Gastroesophageal sphincter (tissue), 4 donors: ENCODE results near the gene RAB6A. TPM values are rescaled to one million over a fixed set of nuclear protein-coding genes. Genes with fewer than 3 reads are reported as not detected.

ENCODE experiments used
- ATAC-seq: fragments of 150-250 bp; one replicate; pipeline ENCODE4 v1.9.1; 2016; ENCODE audit warnings: mild to moderate bottlenecking, moderate library complexity
- H3K27ac ChIP-seq, 4 donors: fragments of 200-600 bp; sonication (generic) in 3 of 4; 1 replicate in 3 of 4; 2 replicates in 1 of 4; pipeline ENCODE4 v1.5.1; 2016 to 2019
- H3K27me3 ChIP-seq: fragments of 200-600 bp; sonication (generic); one replicate; pipeline ENCODE4 v1.5.1; 2019
- H3K36me3 ChIP-seq, 2 donors: fragments of 200-600 bp; sonication (generic); one replicate each; pipeline ENCODE4 v1.5.1; 2019; ENCODE audit warnings: control low read depth in 1 of 2
- H3K4me1 ChIP-seq, 3 donors: fragments of 200-600 bp; sonication (generic); 1 replicate in 2 of 3; 2 replicates in 1 of 3; pipeline ENCODE4 v1.5.1; 2016 to 2019; ENCODE audit warnings: control low read depth in 2 of 3
- H3K4me3 ChIP-seq, 2 donors: fragments of 200-600 bp; sonication (generic); one replicate each; pipeline ENCODE4 v1.5.1; 2019; ENCODE audit warnings: mild to moderate bottlenecking in 1 of 2, moderate library complexity in 1 of 2
- H3K9me3 ChIP-seq, 3 donors: fragments of 200-600 bp; sonication (generic); one replicate each; pipeline ENCODE4 v1.5.1; 2017 to 2019; ENCODE audit warnings: control low read depth in 2 of 3
- CTCF ChIP-seq, 4 experiments: fragments of 200-600 bp in 2 of 4; fragments of 450-650 bp in 2 of 4; sonication (generic) in 1 of 4; IDR thresholded peaks; one replicate each; pipeline ENCODE4 v1.5.1; 2017 to 2019; ENCODE audit warnings: antibody characterized with exemption in 4 of 4, mild to moderate bottlenecking in 2 of 4, moderate library complexity in 2 of 4
- EP300 ChIP-seq: sonication (generic); formaldehyde crosslinking; IDR thresholded peaks from one replicate; pipeline ENCODE4 v1.6.1; 2017; ENCODE audit warnings: antibody characterized with exemption, mild to moderate bottlenecking
- POLR2A ChIP-seq, 2 donors: fragments of 450-650 bp; IDR thresholded peaks; one replicate each; pipeline ENCODE4 v1.6.1; 2017; ENCODE audit warnings: antibody characterized with exemption in 2 of 2, mild to moderate bottlenecking in 2 of 2, moderate library complexity in 1 of 2
- POLR2AphosphoS5 ChIP-seq: sonication (generic); formaldehyde crosslinking; IDR thresholded peaks from one replicate; pipeline ENCODE4 v1.6.1; 2017; ENCODE audit warnings: antibody characterized with exemption
- WGBS, 2 donors: methylation state at CpG; one replicate each; pipeline ENCODE4 v1.1.5; 2018; ENCODE audit warnings: low coverage in 1 of 2; 5-methylcytosine and 5-hydroxymethylcytosine counted together
- total RNA-seq, 4 donors: library from RNA; depleted of rRNA; stranded (reverse); fragments of >200 nt; gene quantifications; one replicate each; pipeline ENCODE4 v1.1.0, GENCODE V29; 2016

RAB6A gene
- total RNA-seq, 4 donors from 2014 or later: 134 to 168 (median 149) TPM

GRCh38 chr11:73645121-73645969 lies 115.5 kb downstream of the RAB6A start:
- no peak for ATAC-seq
- no peaks in the 10 kb centered on the region for H3K9me3 ChIP-seq
- H3K4me1 ChIP-seq: peaks cover 0 to 21% (median 0%) of the 10 kb centered on the region in 3 donors
- TF ChIP-seq POLR2AphosphoS5 (no peak), POLR2A (IDR thresholded peaks at IDR 0.05) (no peak), EP300 (no peak)
- WGBS, 2 donors: 51 to 78% methylated on average over 6 to 16 of the region's 16 CpGs
- no peaks in the 10 kb centered on the region for H3K36me3 ChIP-seq
- H3K27me3 ChIP-seq: peaks cover 18% of the 10 kb centered on the region
- no peak overlapping the region for H3K27ac ChIP-seq
- no peak overlapping the region for H3K4me3 ChIP-seq

GRCh38 chr11:73641668-73642067 lies 119.2 kb downstream of the RAB6A start:
- ATAC-seq: no peak
- TF ChIP-seq CTCF (IDR thresholded peaks at IDR 0.05): no peak
- no peak for TF ChIP-seq POLR2AphosphoS5
- no peak for TF ChIP-seq EP300
- TF ChIP-seq POLR2A (IDR thresholded peaks at IDR 0.05): no peak

GRCh38 chr11:73640592-73640991 lies 120.3 kb downstream of the RAB6A start:
- Histone ChIP-seq H3K4me3 (no peak overlapping the region), H3K27ac (no peak overlapping the region), H3K4me1 (peaks cover 0 to 4% (median 0%) of the 10 kb centered on the region in 3 donors), H3K36me3 (no peaks in the 10 kb centered on the region), H3K9me3 (no peaks in the 10 kb centered on the region), H3K27me3 (peaks cover 24% of the 10 kb centered on the region)
- ATAC-seq: no peak
- TF ChIP-seq EP300 (no peak), POLR2AphosphoS5 (no peak)
- WGBS, 2 donors: 44 to 52% methylated on average over 2 of the region's 2 CpGs

More at GRCh38 chr11:73641668-73642067, 119.2 kb downstream of the RAB6A start:
- Histone ChIP-seq H3K4me3 (no peak overlapping the region), H3K9me3 (no peaks in the 10 kb centered on the region), H3K27ac (no peak overlapping the region), H3K27me3 (peaks cover 24% of the 10 kb centered on the region), H3K4me1 (peaks cover 0 to 5% (median 0%) of the 10 kb centered on the region in 3 donors), H3K36me3 (no peaks in the 10 kb centered on the region)

GRCh38 chr11:73637012-73637411 lies 123.9 kb downstream of the RAB6A start:
- Histone ChIP-seq H3K4me1 (no peaks in the 10 kb centered on the region), H3K27ac (no peak overlapping the region), H3K27me3 (peaks cover 17% of the 10 kb centered on the region), H3K4me3 (no peak overlapping the region), H3K36me3 (no peaks in the 10 kb centered on the region), H3K9me3 (no peaks in the 10 kb centered on the region)
- no peak for ATAC-seq
- no peak for TF ChIP-seq EP300
- no peak for TF ChIP-seq CTCF (IDR thresholded peaks at IDR 0.05)
- no peak for TF ChIP-seq POLR2AphosphoS5
- TF ChIP-seq POLR2A (IDR thresholded peaks at IDR 0.05): no peak
- 60 to 78% methylated on average over 1 of the region's 1 CpG for WGBS, 2 donors

GRCh38 chr11:73636249-73636648 lies 124.6 kb downstream of the RAB6A start:
- peaks cover 13% of the 10 kb centered on the region for H3K27me3 ChIP-seq
- no peak for ATAC-seq
- H3K36me3 ChIP-seq: no peaks in the 10 kb centered on the region
- no peaks in the 10 kb centered on the region for H3K4me1 ChIP-seq
- H3K4me3 ChIP-seq: no peak overlapping the region
- 56 to 92% methylated on average over 1 to 4 of the region's 5 CpGs for WGBS, 2 donors
- H3K9me3 ChIP-seq: no peaks in the 10 kb centered on the region
- TF ChIP-seq POLR2AphosphoS5 (no peak), EP300 (no peak), CTCF (IDR thresholded peaks at IDR 0.05) (no peak), POLR2A (IDR thresholded peaks at IDR 0.05) (no peak)
- no peak overlapping the region for H3K27ac ChIP-seq

GRCh38 chr11:73635721-73636120 lies 125.2 kb downstream of the RAB6A start:
- no peaks in the 10 kb centered on the region for H3K36me3 ChIP-seq
- 88 to 91% methylated on average over 4 to 5 of the region's 5 CpGs for WGBS, 2 donors

More at GRCh38 chr11:73635721-73636120, 125.2 kb downstream of the RAB6A start:
- Histone ChIP-seq H3K4me3 (no peak overlapping the region), H3K9me3 (no peaks in the 10 kb centered on the region), H3K4me1 (no peaks in the 10 kb centered on the region), H3K27me3 (peaks cover 8% of the 10 kb centered on the region), H3K27ac (no peak overlapping the region)
- no peak for ATAC-seq
- no peak for TF ChIP-seq EP300
- TF ChIP-seq POLR2A (IDR thresholded peaks at IDR 0.05): no peak
- no peak for TF ChIP-seq POLR2AphosphoS5
- no peak for TF ChIP-seq CTCF (IDR thresholded peaks at IDR 0.05)
